Measurements from ENCODE around the gene TMEM225B. TPM values are rescaled to one million over a fixed set of nuclear protein-coding genes. Genes with fewer than 3 reads are reported as not detected.
"Not testable (repeated sequence)": the region's sequence is repeated elsewhere in the genome, so short reads cannot be mapped to it uniquely, and the experiment has no call there.

TMEM225B gene
- total RNA-seq, 2 donors from 2014 or later = 23.5 TPM; not detected in 1

DNA sequence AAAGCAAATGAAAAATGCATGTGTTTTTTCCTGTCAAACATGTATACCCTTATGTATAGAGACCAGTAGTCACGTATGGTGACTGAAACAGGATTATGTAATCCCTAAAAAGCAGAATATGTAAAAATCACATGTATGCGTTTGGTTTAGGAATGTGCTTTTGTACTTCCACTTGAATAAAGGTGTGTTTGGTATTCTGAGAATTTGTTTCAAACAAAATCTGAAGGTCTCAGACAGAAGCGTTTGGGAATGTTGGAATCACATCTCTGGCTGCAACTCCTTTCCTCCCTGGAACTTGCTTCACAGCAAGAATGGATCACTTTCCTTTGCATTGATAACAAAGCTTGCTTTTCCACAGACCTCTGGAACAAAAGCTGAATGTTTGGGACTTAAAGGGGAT lies 21.8 kb upstream of the TMEM225B start:
- intact Hi-C loops (cut with DNase I) = no loop called here

DNA sequence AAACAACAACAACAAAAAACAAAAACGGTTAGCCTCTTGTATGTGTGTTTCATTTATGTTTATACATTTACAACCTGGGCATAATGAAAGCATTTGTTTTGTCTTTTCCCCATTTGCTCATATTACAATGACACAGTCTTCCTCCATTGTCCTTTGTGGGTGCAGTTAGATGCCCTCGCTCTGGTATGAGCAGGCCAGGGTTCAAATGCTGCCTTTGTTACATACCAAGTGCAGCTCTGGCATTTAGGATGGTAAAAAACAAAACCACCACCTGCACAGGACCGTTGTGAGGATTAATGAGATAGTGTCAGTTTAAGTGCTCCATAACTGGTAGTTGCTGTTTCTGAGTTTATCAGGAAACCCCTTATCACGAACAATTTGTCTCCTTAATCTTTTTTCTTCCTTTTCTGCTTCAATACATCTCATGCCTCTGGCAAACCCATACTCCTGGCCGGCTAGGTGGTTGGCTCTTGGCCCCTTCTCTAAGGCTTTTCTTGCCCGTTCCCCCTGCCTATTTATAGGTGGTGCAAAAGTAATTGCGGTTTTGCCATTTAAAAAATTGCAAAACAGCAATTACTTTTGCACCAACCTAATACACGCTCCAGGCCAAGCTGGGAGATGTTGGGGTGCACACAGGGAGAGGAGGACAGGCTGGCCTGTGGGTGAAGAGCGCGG lies 18.6 kb upstream of the TMEM225B start:
- Histone ChIP-seq H3K36me3 (no peaks in the 10 kb centered on the region), H3K27me3 (replicated peaks; ENCODE audit: insufficient read depth) (no peaks in the 10 kb centered on the region), H3K9me3 (no peaks in the 10 kb centered on the region), H3K4me3 (peak overlapping the region; percentile 37 to 47), H3K4me1 (replicated peaks) (no peaks in the 10 kb centered on the region), H3K27ac (no peak overlapping the region)
- no peak for TF ChIP-seq POLR2AphosphoS5 (IDR thresholded peaks at IDR 0.05)
- TF ChIP-seq POLR2A (IDR thresholded peaks at IDR 0.05) = no peak
- TF ChIP-seq, protein P1, sequence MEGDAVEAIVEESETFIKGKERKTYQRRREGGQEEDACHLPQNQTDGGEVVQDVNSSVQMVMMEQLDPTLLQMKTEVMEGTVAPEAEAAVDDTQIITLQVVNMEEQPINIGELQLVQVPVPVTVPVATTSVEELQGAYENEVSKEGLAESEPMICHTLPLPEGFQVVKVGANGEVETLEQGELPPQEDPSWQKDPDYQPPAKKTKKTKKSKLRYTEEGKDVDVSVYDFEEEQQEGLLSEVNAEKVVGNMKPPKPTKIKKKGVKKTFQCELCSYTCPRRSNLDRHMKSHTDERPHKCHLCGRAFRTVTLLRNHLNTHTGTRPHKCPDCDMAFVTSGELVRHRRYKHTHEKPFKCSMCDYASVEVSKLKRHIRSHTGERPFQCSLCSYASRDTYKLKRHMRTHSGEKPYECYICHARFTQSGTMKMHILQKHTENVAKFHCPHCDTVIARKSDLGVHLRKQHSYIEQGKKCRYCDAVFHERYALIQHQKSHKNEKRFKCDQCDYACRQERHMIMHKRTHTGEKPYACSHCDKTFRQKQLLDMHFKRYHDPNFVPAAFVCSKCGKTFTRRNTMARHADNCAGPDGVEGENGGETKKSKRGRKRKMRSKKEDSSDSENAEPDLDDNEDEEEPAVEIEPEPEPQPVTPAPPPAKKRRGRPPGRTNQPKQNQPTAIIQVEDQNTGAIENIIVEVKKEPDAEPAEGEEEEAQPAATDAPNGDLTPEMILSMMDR (IDR thresholded peaks at IDR 0.05) = no peak
- intact Hi-C loops (cut with DNase I) = no loop called here
- no peak for DNase-seq (ENCODE audit: low spot score)
- WGBS = 45% methylated on average over 10 of the region's 10 CpGs

More for the DNA sequence above, 21.8 kb upstream of the TMEM225B start:
- DNase-seq (ENCODE audit: low spot score) = no peak
- WGBS = 78% methylated on average over 3 of the region's 3 CpGs
- no peaks in the 10 kb centered on the region for H3K36me3 ChIP-seq
- H3K27ac ChIP-seq = no peak overlapping the region
- no peak overlapping the region for H3K4me3 ChIP-seq
- no peaks in the 10 kb centered on the region for H3K27me3 ChIP-seq (replicated peaks; ENCODE audit: insufficient read depth)
- no peak for TF ChIP-seq POLR2AphosphoS5 (IDR thresholded peaks at IDR 0.05)
- TF ChIP-seq, protein P1 (IDR thresholded peaks at IDR 0.05) = no peak
- TF ChIP-seq POLR2A (IDR thresholded peaks at IDR 0.05) = no peak
- no peaks in the 10 kb centered on the region for H3K9me3 ChIP-seq
- no peaks in the 10 kb centered on the region for H3K4me1 ChIP-seq (replicated peaks)

- no peak for DNase-seq (ENCODE audit: low spot score)
- WGBS = 2% methylated on average over 54 of the region's 54 CpGs
- H3K36me3 ChIP-seq = no peaks in the 10 kb centered on the region
- H3K27me3 ChIP-seq (replicated peaks; ENCODE audit: insufficient read depth) = no peaks in the 10 kb centered on the region
- H3K27ac ChIP-seq = peak overlapping the region; percentile 28 to 46
- H3K4me1 ChIP-seq (replicated peaks) = no peaks in the 10 kb centered on the region
- TF ChIP-seq POLR2AphosphoS5 (IDR thresholded peaks at IDR 0.05) (no peak), POLR2A (IDR thresholded peaks at IDR 0.05) (no peak)
- TF ChIP-seq, protein P1 (IDR thresholded peaks at IDR 0.05) = peak in 2 of 4 experiments; percentile 14 to 32
- H3K9me3 ChIP-seq = no peaks in the 10 kb centered on the region
- intact Hi-C loops (cut with DNase I) = no loop called here
- peak overlapping the region; percentile 37 to 47 for H3K4me3 ChIP-seq
These were observed 17.9 kb upstream of the TMEM225B start for GRCh38 chr7:99579956-99580777.

DNA sequence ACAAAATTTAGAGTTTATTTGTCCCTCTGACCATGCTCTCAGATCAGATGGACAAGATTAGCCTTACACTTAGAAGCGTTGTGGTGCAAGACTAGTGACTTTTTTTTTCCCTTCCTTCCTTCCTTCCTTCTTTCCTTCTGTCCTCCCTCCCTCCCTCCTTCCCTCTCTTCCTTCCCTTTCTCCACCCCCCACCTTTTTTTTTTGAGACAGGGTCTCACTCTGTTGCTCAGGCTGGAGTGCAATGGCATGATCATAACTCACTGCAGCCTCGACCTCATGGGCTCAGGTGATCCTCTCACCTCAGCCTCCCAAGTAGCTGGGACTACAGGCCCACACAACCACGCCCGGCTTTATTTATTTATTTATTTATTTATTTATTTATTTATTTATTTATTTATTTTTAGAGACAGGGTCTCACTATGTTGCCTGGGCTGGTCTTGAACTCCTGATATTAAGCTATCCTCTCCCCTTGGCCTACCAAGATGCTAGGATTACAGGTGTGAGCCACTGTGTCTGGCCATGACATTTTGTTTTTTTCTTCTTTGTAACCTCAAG lies 17.2 kb upstream of the TMEM225B start:
- DNase-seq (ENCODE audit: low spot score); H3K36me3 ChIP-seq; H3K4me1 ChIP-seq (replicated peaks); H3K27me3 ChIP-seq (replicated peaks; ENCODE audit: insufficient read depth); intact Hi-C loops (cut with DNase I); H3K9me3 ChIP-seq: not testable (repeated sequence)
- peak overlapping the region; percentile 28 to 46 for H3K27ac ChIP-seq
- H3K4me3 ChIP-seq = peak overlapping the region; percentile 37 to 47
- WGBS = 59% methylated on average over 4 of the region's 4 CpGs

DNA sequence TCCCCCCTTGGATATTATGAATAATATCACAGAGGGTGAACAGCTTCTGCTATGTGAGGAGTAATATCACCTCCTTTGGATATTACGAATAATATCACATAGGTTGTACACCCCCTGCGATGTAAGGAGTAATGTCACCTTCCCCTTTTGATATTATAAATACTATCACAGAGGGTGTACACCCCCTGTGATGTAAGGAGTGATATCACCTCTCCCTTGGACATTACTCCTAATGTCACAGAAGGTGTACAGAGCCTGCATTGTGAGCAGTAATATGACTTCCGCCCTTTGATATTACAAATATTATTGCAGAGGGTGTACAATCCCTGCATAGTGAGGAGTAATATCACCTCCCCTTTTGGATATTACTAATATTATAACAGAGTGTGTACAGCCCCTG lies 9.2 kb upstream of the TMEM225B start:
- WGBS = 74% methylated on average over 3 of the region's 3 CpGs

More for the DNA sequence above, 9.2 kb upstream of the TMEM225B start:
- Histone ChIP-seq H3K27me3 (replicated peaks; ENCODE audit: insufficient read depth) (no peaks in the 10 kb centered on the region), H3K9me3 (no peaks in the 10 kb centered on the region), H3K4me3 (no peak overlapping the region), H3K4me1 (replicated peaks) (no peaks in the 10 kb centered on the region), H3K27ac (no peak overlapping the region), H3K36me3 (no peaks in the 10 kb centered on the region)
- intact Hi-C loops (cut with DNase I) = no loop called here
- TF ChIP-seq POLR2AphosphoS5 (IDR thresholded peaks at IDR 0.05) (no peak), POLR2A (IDR thresholded peaks at IDR 0.05) (no peak)
- TF ChIP-seq, protein P1 (IDR thresholded peaks at IDR 0.05) = no peak
- no peak for DNase-seq (ENCODE audit: low spot score)
